NCI-H2081 (cell line): ENCODE results near the gene GPC1.

Source experiments
- DNase-seq, 2 experiments: peaks; one replicate each; lab custom pipeline; 2025; lab: John Stamatoyannopoulos, UW

GPC1 gene

DNA sequence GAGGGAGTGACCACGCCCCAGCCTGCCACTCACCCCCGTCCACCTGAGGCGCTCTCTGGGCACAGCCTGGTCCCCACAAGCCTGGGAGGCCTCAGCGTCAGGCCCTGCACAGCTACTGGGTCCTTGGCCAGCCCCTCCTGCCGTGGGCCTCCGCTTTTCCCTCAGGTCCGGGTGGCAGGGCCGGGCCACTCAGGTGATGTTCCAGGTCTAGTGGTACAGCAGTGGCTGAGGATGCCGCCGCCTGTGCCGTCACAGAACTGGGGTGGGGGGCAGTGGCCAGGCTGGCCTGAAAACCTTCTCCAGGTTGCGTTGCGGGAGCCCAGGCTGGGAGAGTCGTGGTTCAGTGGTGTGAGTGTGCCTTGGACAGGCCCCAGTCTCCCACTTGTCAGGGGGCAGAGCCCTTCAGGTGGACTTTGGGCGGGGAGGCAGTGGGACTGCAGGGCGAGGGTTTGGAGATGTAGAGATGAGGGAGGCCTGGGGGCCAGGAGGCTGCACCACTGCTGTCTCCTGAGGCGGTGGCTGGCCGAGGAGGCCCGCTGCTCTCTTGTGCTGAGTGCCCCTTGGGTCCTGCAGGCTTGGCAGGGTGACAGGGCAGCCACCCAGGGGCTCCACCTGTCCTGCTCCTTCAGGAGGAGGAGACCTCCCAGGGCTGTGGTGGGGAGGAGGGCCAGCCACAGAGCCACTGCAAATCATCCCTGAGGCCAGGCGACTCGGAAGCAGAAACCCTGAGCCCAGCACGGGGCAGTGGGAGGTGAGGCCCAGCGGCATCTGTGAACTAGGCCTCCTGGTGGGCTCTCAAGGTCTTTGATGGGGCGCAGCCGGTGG is 7.6 kb downstream of the GPC1 start:
- no peak for DNase-seq

- no peak for DNase-seq
Observed at GRCh38 chr2:240443891-240444301, 8.4 kb downstream of the GPC1 start.

DNA sequence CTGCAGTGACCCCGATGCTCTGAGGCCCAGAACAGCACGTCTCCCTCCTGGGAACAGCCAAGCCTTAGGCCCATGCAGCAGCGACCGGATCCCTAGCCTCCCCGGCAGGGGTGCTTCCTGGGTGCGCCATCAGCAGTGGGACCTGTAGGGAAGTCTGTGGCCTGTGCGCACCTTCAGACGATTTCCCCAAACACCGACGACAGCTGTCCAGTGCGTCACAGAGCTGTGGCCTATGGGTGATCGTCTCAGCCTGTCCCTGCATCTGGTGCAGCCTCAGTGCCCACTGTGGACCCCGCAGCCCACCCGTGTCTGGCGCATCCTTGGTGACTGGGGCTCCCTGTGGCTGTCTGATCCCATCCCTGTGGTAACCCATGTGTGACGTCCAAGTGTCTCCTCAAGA is 9.0 kb downstream of the GPC1 start:
- no peak for DNase-seq

GRCh38 chr2:240445961-240446663 is 10.6 kb downstream of the GPC1 start:
- DNase-seq, result no peak

GRCh38 chr2:240446664-240447175 is 11.3 kb downstream of the GPC1 start:
- no peak for DNase-seq

- no peak for DNase-seq
Observed at GRCh38 chr2:240447331-240447730, 11.9 kb downstream of the GPC1 start.

DNA sequence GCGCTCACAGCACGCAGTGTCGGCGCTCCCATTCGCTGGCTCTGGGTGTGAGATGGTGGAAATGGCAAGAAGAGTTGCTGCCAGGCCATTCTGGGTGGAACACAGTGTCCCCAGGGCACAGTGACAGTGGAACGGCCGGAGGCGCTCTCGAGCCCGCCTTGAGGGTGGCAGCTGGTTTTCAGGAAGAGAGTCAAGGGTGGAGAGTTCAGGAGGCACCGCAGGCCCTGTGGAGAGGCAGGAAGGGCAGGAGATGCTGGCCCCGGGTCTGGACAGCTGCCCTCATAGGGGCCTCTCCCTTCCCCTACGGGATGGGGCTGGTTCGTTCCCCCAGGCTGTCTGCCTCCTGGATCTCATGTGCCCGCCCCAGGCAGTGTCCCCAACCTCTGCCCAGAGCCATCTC is 12.5 kb downstream of the GPC1 start:
- DNase-seq, result no peak

DNA sequence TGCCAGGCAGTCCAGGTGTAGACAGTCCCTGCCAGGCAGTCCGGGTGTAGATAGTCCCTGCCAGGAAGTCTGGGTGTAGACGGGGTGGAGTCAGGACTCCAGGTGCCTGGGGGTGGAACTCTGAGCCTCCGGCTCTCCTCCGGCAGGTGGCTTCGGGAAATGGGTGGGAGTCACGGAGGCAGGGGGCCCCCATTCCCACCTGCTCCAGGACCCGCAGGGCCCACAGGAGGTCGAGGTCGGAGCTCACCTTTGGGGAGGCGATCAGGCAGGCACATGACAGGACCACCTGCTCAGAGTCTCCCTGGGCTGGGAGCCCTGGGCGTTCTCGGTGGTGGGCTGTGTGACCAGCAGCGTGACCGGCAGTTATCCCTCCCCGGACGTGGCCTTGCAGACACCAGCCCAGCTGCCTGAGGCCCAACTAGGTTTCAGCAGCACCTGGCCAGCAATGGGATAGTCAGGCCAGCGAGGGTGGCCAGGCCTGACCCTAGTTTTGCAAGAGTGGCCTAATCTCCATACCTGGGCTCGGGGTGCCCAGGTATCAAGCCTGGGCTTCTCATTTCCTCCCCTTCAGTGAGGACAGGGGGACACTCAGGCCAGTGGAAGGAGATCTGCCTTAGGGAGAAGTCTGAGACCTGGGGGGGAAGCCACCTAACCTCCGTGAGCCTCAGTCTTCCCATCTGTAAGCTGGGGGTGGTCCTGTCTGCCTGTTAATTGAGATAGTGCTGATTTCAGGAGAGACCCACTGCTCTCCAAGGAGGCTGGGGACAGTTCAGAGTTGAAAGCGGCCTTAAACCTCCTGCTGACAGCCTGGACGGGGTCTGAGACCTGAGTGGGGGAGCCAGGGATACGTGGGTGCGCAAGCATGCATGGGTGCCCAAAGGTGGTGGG is 13.2 kb downstream of the GPC1 start:
- no peak for DNase-seq

- no peak for DNase-seq
Observed at GRCh38 chr2:240449764-240450531, 14.5 kb downstream of the GPC1 start.

DNA sequence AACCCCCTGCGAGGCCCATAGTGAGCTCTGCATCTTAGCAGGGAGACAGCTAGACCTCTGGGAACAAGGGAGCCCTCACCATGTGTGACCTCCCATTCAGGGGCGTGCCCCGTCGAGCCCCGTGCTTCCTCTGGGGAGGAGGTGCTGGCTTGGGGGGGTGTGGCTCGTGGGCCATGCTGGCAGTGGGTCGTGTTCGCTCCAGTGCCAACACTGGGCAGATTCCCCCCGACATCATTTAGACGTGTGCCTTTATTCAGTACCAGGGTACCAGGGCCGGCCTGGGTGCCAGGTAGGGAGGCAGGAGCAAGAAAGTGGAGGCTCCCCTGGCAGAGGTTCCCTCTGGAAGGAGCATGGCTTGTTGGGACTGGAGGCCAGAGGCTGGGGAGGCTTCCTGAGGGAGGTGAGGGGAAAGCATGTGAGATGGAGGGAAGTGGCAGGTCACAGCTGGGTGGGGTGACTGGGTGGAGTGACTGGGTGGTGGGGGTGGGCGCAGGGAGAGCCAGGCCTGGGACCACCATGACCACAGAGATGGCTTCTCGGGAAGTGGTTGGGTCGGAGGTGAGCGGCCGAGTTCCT is 15.2 kb downstream of the GPC1 start:
- DNase-seq, result no peak

DNA sequence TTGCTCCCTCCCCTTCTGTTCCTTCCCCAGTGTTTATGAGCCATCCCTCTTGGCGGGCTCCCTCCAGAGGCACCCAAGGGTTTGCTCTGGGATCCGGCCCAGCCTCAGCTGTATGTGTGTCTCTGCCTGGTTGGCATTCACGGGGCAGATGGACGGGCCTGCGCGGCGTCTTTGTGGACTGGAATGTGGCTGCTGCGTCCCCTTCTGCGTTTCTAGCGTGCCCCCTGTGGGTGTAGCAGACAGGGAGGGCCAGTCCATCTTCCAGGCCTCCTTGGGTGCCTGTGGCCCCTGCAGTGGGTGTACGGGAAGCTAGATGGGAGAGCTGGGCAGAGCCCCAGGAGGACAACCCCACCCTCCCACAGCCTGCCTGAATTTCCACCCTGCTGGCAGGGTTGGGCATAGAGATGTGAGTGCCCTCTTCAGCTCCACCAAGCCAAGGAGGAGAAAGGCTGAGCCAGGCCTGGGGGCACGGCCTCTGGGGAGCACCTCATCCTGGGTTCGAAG is 15.7 kb downstream of the GPC1 start:
- no peak for DNase-seq

- no peak for DNase-seq
Observed at GRCh38 chr2:240451791-240452461, 16.5 kb downstream of the GPC1 start.

DNA sequence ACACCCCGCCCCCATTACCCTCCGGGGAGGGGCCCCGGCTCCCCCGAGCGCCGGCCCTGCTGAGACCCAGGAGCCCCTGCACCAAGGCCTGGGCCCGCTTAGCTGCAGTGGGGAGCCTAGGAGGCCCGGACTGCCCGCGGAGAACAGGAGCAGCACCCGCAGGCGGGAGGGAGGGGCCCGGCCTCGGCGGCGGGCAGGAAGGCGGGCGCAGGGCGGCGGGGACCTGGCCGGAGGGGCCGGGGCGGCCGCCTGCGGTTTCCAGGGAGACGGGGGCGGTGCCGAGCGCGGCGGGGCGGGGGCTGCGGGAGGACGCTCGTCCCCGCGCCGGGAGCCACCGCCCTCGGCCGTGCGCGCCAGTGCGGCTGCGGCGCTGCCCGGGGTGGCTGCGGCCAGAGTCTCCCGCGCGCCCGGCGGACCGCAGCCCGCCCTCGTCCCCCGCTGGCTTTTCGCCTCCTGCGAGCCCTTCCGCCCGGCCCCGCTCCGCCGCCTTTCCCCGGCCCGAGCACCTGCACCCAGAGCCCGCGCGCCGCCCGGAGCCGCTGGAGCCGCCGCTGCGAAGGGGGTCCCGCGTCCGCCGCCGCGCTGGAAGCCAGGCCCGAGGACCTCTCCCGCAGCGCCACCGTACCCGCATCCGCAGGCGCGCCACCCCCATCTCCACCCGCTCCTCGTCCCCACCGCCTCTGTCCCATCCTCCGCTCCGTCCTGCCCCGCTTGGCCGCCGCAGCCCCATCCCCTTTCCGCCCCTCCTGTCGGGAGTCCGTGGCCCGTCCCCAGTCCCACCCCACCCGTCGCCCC is 17.2 kb downstream of the GPC1 start:
- DNase-seq, result peak; percentile 16 to 45

DNA sequence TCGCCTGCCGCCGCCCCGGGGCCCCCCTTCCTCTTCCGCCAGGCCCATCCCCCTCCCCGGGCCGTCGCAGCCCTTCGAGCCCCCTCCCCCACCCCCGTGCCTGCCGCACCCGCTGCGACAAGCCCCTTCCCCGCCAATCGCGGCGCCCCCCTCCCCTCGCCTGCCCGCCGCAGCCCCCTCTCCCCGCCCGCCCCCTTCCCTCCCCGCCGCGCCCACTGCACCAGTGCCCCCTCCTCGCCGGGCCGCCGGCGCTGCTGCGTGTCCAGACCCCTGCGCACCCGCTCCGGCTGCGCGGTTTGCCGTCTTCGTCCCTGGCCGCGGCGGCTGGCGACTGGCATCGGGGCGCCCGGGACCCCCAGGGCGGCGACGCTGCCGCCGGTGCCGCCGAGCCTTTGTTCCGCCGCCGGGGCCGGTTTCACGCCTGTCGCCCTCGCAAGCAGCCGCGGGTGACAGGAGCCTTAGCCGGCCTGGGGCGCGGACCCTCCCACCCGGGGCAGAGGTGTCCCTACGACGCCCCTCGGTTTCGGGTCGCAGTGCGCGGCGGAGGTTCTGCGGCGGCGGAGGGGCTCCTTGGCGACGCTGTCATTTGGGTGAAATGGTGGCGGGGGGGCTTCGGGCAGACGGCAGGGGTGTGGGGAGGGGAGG is 18.1 kb downstream of the GPC1 start:
- no peak for DNase-seq

DNA sequence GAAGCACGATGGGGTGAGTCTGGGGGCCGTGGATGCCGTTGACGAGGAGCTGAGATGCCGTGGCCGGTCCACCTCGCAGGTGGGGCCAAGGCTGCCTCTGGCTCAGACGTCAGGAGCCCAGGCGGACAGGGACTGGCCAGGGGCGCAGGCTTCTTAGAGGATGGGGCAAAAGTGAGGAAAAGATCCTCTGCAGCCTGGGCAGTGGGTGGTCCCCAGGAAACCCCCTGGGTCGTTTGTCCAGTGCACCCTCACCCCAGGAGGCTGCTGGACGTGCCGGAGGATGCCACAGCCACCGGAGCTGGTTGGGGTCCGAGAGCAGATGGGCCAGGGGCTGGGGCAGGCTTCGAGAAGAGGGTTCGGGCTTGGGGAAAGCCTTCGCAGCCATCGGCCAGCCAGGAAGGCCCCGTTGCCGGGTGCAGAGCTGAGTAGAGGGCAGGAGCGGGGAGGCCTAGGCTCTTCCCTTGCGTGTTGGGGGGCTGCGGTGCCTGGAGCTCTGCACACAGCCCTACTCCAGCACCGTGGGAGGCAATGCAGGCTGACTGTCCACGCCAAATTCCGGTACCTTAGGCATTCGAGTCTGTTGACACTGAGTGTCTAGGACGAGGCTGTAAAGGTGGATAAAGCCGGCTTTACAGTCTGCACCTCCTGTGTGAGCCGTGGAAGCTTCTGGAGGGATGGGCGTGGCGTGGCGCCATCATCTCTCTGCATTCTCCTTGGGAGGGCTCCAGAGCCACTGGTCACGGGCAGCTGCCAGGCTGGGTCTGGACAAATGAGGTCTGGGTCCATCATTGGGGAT is 18.8 kb downstream of the GPC1 start:
- DNase-seq, result no peak

DNA sequence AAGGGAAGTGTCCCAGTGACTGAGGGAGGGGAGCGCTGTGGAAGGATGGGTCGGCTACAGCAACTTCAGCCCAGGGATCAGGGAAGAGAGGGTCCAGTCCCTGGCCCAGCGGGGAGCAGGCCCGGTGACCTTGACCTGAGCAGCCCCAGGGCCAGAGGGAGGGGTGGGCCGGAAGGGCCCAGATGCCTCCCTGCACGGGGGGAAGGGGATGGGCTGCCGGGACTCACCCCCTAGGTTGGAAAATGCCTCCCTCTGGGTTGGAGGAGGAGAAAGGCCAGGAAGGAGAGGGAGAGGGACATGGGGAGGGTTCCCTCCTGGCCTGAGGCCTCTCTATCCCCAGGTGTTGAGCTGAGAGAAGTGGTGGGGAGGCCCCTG is 19.8 kb downstream of the GPC1 start:
- no peak for DNase-seq

- no peak for DNase-seq
Observed at GRCh38 chr2:240455647-240456446, 20.4 kb downstream of the GPC1 start.
